HepG2 (cell line): ENCODE results near the gene PRKCZ. TPM values are rescaled to one million over a fixed set of nuclear protein-coding genes. Genes with fewer than 3 reads are reported as not detected.
A peak's percentile ranks its signal among the peaks of the same experiment; 100 is the strongest.

Source experiments
- ESRRA ChIP-seq: sonication (generic); formaldehyde crosslinking; IDR thresholded peaks from 2 replicates; pipeline ENCODE4 v1.5.1; 2020; ENCODE audit warnings: mild to moderate bottlenecking, low read depth, missing genetic modification reagents
- ZBTB40 ChIP-seq, 2 experiments: fragments of 450-650 bp in 1 of 2; sonication (generic) in 1 of 2; formaldehyde crosslinking in 1 of 2; IDR thresholded peaks; 2 replicates each; pipeline versions ENCODE4 v1.6.1 to v1.8.0; 2016 to 2022; ENCODE audit warnings: antibody characterized with exemption in 1 of 2, mild to moderate bottlenecking in 1 of 2, missing genetic modification reagents in 1 of 2
- ZNF609 ChIP-seq: sonication (generic); formaldehyde crosslinking; IDR thresholded peaks from 2 replicates; pipeline ENCODE4 v1.4.0; 2020; ENCODE audit warnings: mild to moderate bottlenecking, missing genetic modification reagents, borderline replicate concordance
- polyA plus RNA-seq, 8 experiments: library from polyadenylated mRNA; depleted of rRNA in 3 of 8; stranded (reverse) in 7 of 8; unstranded in 1 of 8; fragments of >200 nt; fragmentation: Illumina TruSeq in 4 of 8; extraction: Trizol in 4 of 8; gene quantifications; 2 replicates each; pipeline versions ENCODE4 v1.2.1 to v1.2.3, GENCODE V29; 2011 to 2016; ENCODE audit warnings: low read depth in 4 of 8, missing spikeins in 1 of 8, mixed read lengths in 1 of 8; ENCODE audit not compliant: insufficient read depth in 1 of 8
- total RNA-seq, 5 experiments: library from RNA; depleted of rRNA; stranded (reverse); fragments of >200 nt; fragmentation: Illumina TruSeq; extraction: Trizol; gene quantifications; 2 replicates each; pipeline ENCODE4 v1.2.3, GENCODE V29; 2016; ENCODE audit warnings: low read depth in 1 of 5
- TF ChIP-seq, protein P1 (sequence below): sonication (generic); formaldehyde crosslinking; IDR thresholded peaks from 2 replicates; pipeline ENCODE4 v1.5.1; 2020; ENCODE audit warnings: missing genetic modification reagents, mild to moderate bottlenecking, borderline replicate concordance
- TF ChIP-seq, protein P2 (sequence below): sonication (generic); formaldehyde crosslinking; IDR thresholded peaks from 2 replicates; pipeline ENCODE4 v1.4.0; 2020; ENCODE audit warnings: missing genetic modification reagents

The PRKCZ gene
- total and polyA plus RNA-seq, 2 of the 13 experiments (the other 11 are each of a cell fraction or from before 2014, with no cell fraction given): 34.7 to 85.2 TPM

DNA sequence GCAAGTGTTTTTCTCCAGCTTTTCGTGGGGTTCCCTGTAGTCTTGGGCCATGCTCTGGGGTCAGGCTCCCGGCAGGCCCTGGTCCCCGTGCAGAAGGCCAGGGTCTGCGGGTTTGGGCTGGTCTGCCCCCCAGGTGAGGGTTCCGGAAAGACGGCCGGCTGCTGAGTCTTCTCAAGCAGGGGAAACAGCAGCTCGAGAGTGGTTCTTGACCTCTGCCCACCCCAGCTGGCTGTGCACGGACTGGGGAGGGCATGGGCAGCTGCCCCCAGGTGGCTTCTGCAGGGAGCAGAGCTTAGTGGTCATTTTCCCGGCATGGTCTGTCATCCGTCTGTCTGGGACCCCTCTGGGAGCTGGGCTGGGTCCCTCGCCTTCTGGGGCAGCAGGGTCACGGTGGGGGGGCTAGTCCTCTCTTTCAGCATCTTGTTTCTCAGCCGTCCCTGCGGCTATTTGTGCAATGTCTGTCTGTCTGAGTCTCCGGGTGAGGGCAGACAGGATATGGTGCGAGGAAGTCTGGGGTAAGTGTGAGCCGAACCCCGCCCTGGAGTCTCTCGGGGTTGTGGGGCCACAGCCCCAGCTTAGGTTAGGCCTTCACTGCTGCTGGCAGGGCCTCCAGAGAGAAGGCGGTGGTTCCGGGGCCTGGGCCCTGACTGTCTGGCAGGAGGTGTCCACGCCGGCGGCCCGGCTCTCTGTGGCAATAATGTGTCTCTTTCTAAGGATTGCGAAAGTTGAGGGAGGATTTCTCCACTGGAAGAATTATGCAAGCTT, 184.0 kb downstream of the PRKCZ start (continued):
- TF ChIP-seq, protein P1, sequence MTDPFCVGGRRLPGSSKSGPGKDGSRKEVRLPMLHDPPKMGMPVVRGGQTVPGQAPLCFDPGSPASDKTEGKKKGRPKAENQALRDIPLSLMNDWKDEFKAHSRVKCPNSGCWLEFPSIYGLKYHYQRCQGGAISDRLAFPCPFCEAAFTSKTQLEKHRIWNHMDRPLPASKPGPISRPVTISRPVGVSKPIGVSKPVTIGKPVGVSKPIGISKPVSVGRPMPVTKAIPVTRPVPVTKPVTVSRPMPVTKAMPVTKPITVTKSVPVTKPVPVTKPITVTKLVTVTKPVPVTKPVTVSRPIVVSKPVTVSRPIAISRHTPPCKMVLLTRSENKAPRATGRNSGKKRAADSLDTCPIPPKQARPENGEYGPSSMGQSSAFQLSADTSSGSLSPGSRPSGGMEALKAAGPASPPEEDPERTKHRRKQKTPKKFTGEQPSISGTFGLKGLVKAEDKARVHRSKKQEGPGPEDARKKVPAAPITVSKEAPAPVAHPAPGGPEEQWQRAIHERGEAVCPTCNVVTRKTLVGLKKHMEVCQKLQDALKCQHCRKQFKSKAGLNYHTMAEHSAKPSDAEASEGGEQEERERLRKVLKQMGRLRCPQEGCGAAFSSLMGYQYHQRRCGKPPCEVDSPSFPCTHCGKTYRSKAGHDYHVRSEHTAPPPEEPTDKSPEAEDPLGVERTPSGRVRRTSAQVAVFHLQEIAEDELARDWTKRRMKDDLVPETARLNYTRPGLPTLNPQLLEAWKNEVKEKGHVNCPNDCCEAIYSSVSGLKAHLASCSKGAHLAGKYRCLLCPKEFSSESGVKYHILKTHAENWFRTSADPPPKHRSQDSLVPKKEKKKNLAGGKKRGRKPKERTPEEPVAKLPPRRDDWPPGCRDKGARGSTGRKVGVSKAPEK (CRISPR knock-in tag): no peak
- TF ChIP-seq ZBTB40 (IDR thresholded peaks at IDR 0.05): no peak
- 0 out of 2 replicates have a peak, but pooled peaks have one; percentile 48 for TF ChIP-seq ZBTB40 (CRISPR knock-in tag; IDR thresholded peaks at IDR 0.05)
- peak; percentile 64 for TF ChIP-seq ZNF609 (CRISPR knock-in tag)
- TF ChIP-seq, protein P2, sequence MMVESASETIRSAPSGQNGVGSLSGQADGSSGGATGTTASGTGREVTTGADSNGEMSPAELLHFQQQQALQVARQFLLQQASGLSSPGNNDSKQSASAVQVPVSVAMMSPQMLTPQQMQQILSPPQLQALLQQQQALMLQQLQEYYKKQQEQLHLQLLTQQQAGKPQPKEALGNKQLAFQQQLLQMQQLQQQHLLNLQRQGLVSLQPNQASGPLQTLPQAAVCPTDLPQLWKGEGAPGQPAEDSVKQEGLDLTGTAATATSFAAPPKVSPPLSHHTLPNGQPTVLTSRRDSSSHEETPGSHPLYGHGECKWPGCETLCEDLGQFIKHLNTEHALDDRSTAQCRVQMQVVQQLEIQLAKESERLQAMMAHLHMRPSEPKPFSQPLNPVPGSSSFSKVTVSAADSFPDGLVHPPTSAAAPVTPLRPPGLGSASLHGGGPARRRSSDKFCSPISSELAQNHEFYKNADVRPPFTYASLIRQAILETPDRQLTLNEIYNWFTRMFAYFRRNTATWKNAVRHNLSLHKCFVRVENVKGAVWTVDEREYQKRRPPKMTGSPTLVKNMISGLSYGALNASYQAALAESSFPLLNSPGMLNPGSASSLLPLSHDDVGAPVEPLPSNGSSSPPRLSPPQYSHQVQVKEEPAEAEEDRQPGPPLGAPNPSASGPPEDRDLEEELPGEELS: peak; percentile 69; the same call in 1 of the 2 replicates
- peak; percentile 50; the same call in 1 of the 2 replicates for TF ChIP-seq ESRRA
